ENCODE measurements around the gene WDR27.

WDR27 gene

DNA sequence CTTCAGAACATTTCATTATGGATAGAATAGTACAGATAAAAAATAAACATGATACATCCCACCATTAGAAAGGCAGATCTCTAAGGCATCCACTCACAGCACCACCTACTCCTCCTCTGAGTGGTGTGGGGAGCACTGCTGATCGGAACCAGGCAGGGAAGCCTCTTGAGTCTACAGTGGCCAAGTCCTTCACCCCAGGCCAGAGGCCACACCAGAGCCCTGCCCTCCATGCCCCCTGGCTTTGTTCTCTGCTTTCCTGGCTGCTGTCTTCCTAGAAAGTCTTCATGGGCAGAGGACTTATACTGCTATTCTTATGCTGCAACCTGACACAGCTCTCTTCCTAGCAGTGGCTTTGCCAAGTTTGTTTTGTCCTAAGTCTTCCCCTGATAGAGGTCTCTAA lies 246.4 kb downstream of the WDR27 start:
- Histone ChIP-seq H3K36me3 (ENCODE audit: insufficient read depth, low read length) (no peaks in the 10 kb centered on the region), H3K9me3 (replicated peaks; ENCODE audit: low read length) (no peaks in the 10 kb centered on the region), H3K4me3 (ENCODE audit: low read length) (no peak overlapping the region), H3K4me2 (ENCODE audit: low read length) (no peak overlapping the region), H3K27me3 (ENCODE audit: control insufficient read depth, insufficient read depth, low read length) (no peaks in the 10 kb centered on the region), H3K4me1 (ENCODE audit: control insufficient read depth, insufficient read depth, low read length) (peaks cover 17% of the 10 kb centered on the region), H3K9ac (ENCODE audit: low read depth, low read length) (no peak overlapping the region)

- Histone ChIP-seq H3K27me3 (ENCODE audit: control insufficient read depth, insufficient read depth, low read length) (no peaks in the 10 kb centered on the region), H3K4me3 (ENCODE audit: low read length) (no peak overlapping the region), H3K9me3 (replicated peaks; ENCODE audit: low read length) (no peaks in the 10 kb centered on the region), H3K4me1 (ENCODE audit: control insufficient read depth, insufficient read depth, low read length) (peaks cover 22% of the 10 kb centered on the region), H3K4me2 (ENCODE audit: low read length) (no peak overlapping the region), H3K9ac (ENCODE audit: low read depth, low read length) (no peak overlapping the region), H3K36me3 (ENCODE audit: insufficient read depth, low read length) (no peaks in the 10 kb centered on the region)
These were observed 247.0 kb downstream of the WDR27 start for GRCh38 chr6:169454872-169455204.

DNA sequence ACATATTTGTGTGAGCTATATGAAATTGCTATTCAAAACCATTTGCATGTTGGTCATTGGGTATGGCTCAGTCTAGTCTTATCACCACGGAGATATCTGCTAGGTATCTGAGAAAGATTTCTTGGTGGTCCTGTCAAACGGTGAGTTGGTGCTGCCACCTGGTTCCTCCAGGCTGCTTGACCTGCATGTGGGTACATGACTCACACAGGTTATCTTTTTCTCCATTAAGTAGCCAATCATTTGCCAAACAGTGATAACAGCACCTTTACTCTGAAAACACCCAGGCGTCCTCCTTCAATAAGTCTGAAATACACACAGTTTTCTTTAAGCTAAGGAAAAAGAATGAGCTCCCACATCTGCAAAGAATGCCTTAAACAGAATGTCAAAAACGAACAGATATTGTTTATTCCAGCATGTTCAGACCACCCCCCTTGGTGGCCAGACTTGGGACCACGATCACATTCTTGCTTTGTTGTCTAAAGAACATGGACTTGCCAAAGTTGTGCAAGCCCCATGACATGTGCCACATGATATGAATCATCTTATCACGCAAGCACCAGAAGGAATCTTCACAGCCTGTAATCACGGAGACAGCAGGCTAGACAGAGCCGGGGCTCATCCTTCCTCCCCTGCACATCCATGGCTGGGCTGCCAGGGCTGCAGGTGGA lies 247.5 kb downstream of the WDR27 start:
- Histone ChIP-seq H3K27me3 (ENCODE audit: control insufficient read depth, insufficient read depth, low read length) (no peaks in the 10 kb centered on the region), H3K4me2 (ENCODE audit: low read length) (no peak overlapping the region), H3K4me1 (ENCODE audit: control insufficient read depth, insufficient read depth, low read length) (peaks cover 22% of the 10 kb centered on the region), H3K9me3 (replicated peaks; ENCODE audit: low read length) (no peaks in the 10 kb centered on the region), H3K9ac (ENCODE audit: low read depth, low read length) (no peak overlapping the region), H3K36me3 (ENCODE audit: insufficient read depth, low read length) (no peaks in the 10 kb centered on the region), H3K4me3 (ENCODE audit: low read length) (no peak overlapping the region)

DNA sequence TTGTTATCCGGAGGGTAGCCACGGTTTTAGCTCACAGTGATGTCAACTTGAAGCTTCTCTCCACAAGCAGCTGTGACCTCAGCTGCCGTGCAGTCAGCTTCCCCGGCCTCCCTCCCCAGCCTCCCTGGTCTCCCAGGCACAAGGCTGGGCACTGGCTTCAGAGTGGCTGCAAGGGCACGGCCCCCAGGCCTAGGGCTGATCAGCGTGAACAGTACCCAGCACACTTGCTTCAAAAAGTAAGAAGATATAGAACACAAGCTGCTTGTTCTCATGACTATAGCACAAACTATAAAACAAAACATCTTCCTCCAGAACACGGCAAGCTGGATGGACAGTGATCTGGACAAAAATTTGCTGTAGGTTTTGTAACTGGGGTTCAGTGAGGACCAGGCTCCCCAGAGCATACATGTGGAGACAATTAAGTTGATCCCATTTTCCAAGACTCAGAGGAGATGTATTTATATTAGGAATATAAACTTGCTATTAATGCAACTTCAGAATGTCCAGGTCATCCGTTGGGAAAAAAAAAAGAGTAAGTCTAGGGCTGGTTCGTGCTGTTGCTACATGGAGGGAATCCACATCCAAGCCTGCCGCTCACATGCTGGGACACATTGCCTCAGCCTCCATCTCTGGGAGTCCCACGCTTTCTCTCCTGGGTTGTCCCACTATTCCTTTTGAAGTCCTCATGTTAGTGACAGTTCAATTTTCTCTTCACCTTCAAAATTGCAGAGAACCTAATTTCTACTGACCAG lies 248.8 kb downstream of the WDR27 start:
- H3K27me3 ChIP-seq (ENCODE audit: control insufficient read depth, insufficient read depth, low read length), result no peaks in the 10 kb centered on the region
- H3K36me3 ChIP-seq (ENCODE audit: insufficient read depth, low read length), result no peaks in the 10 kb centered on the region
- H3K4me2 ChIP-seq (ENCODE audit: low read length), result peak overlapping the region; percentile 76
- peak overlapping the region; percentile 67 for H3K4me3 ChIP-seq (ENCODE audit: low read length)
- H3K9me3 ChIP-seq (replicated peaks; ENCODE audit: low read length), result no peaks in the 10 kb centered on the region
- H3K4me1 ChIP-seq (ENCODE audit: control insufficient read depth, insufficient read depth, low read length), result peaks cover 22% of the 10 kb centered on the region
- H3K9ac ChIP-seq (ENCODE audit: low read depth, low read length), result no peak overlapping the region

DNA sequence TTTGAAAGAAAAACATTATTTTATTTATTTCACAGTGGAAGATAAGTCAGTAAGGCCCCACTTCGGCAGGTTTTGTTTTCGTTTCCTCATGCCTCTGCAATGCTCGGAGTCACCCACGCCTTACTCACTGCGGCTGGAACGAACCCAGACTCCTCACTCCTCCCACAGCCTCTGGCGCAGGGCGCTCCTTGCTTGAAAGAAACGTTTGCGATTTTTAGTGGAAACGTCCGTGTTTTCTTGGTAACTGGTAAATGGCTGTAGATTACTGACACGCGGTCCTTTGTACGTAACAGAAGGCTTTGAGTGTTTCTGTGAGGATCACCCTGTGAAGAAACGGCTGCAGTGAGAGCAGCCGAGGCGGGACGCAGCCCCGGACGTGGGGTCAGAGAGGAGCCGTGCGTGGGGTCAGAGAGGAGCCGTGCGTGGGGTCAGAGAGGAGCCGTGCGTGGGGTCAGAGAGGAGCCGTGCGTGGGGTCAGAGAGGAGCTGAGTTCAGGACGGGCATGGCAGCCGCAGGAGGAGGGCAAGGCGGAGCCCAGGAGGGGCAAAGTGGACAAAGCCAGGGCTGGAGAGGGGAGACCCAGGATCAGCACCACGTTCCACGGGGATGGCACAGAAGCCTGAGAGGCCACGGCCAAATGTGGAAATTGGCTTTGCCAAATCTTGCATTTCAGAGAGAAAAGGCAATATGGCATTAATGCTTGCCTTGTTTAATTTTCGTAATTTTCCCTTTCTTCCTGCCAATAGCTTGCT lies 249.5 kb downstream of the WDR27 start:
- Histone ChIP-seq H3K9ac (ENCODE audit: low read depth, low read length) (peak overlapping the region; percentile 79), H3K4me3 (ENCODE audit: low read length) (peak overlapping the region; percentile 67), H3K9me3 (replicated peaks; ENCODE audit: low read length) (no peaks in the 10 kb centered on the region), H3K27me3 (ENCODE audit: control insufficient read depth, insufficient read depth, low read length) (no peaks in the 10 kb centered on the region), H3K4me2 (ENCODE audit: low read length) (peak overlapping the region; percentile 76), H3K4me1 (ENCODE audit: control insufficient read depth, insufficient read depth, low read length) (peaks cover 22% of the 10 kb centered on the region), H3K36me3 (ENCODE audit: insufficient read depth, low read length) (no peaks in the 10 kb centered on the region)

DNA sequence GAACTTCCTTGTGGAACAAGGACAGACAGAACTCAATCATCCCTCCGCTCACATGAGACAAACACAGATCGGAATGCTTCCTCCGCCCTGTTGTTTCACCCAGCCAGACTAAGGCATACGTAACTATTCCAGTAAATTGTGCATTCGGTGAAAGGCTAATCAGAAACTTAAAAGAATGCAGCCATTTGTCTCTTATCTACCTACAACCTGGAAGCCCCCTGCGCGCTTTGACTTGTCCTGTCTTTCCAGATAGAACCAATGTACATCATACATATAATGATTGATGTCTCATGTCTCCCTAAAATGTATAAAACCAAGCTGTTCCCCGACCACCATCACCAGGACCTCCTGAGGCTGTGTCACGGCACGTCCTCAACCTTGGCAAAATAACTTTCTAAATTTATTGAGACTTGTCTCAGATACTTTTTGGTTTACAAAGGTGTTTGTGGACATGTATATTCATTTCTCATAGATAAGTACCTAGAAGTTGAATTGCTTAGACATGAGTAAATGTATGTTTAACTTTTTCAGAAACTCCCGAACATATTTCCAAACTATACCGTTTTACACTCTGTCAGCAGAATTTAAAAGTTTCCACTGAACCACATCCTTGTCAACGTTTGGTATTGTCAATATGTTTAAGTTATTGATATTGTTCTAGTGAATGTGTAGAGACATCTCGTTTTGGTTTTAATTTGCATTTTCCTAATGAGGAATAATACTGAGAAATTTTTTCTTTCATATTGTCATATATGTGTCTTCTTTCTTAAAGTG lies 250.6 kb downstream of the WDR27 start:
- H3K27me3 ChIP-seq (ENCODE audit: control insufficient read depth, insufficient read depth, low read length), result no peaks in the 10 kb centered on the region
- H3K9ac ChIP-seq (ENCODE audit: low read depth, low read length), result peak overlapping the region; percentile 79
- H3K9me3 ChIP-seq (replicated peaks; ENCODE audit: low read length), result no peaks in the 10 kb centered on the region
- peaks cover 22% of the 10 kb centered on the region for H3K4me1 ChIP-seq (ENCODE audit: control insufficient read depth, insufficient read depth, low read length)
- H3K36me3 ChIP-seq (ENCODE audit: insufficient read depth, low read length), result no peaks in the 10 kb centered on the region
- H3K4me3 ChIP-seq (ENCODE audit: low read length), result no peak overlapping the region
- peak overlapping the region; percentile 76 for H3K4me2 ChIP-seq (ENCODE audit: low read length)

DNA sequence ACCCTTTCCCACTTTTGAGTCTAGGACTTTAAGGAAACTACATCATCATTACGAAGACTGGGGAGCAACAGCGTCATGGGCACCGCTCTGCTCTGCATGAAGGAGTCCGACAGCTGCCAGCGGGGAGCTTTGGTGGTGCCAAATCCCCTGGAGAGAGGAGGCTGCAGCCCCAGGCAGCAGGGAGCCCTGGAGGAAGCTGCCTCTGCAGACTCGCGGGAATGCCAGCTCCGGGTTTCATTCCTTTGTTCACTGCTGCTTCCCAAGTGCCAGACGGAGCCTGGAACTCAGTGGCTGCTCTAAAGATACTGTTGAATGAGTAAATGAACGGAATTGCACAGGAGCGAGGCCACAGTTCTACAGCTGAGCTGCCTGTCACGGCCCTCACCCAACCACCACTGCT lies 251.7 kb downstream of the WDR27 start:
- H3K4me1 ChIP-seq (ENCODE audit: control insufficient read depth, insufficient read depth, low read length), result peaks cover 22% of the 10 kb centered on the region
- no peak overlapping the region for H3K9ac ChIP-seq (ENCODE audit: low read depth, low read length)
- H3K36me3 ChIP-seq (ENCODE audit: insufficient read depth, low read length), result no peaks in the 10 kb centered on the region

DNA sequence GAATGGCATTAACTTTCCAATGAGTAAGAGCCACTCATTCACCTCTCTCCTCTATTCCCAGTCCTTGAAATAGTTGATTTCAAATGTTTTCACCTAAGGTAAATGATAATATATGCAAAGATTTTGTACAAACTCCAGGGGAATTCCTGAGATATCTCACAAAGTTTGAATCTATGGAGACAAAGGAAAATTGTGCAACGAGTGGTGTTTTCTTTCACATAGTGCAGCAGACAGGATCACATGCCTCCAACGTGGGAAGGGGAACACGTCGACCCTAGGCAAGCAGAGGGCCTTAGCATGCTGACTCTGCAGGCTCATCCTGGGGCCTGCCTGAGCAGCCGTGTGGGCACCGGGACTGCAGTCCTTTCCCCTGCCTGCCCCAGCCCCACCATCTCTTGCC lies 252.6 kb downstream of the WDR27 start:
- no peaks in the 10 kb centered on the region for H3K9me3 ChIP-seq (replicated peaks; ENCODE audit: low read length)
- H3K36me3 ChIP-seq (ENCODE audit: insufficient read depth, low read length), result no peaks in the 10 kb centered on the region
- H3K27me3 ChIP-seq (ENCODE audit: control insufficient read depth, insufficient read depth, low read length), result no peaks in the 10 kb centered on the region
- no peak overlapping the region for H3K9ac ChIP-seq (ENCODE audit: low read depth, low read length)
- H3K4me3 ChIP-seq (ENCODE audit: low read length), result no peak overlapping the region
- no peak overlapping the region for H3K4me2 ChIP-seq (ENCODE audit: low read length)
- H3K4me1 ChIP-seq (ENCODE audit: control insufficient read depth, insufficient read depth, low read length), result peaks cover 22% of the 10 kb centered on the region

More for the DNA sequence above, 251.7 kb downstream of the WDR27 start:
- H3K4me3 ChIP-seq (ENCODE audit: low read length), result peak overlapping the region; percentile 23
- H3K4me2 ChIP-seq (ENCODE audit: low read length), result peak overlapping the region; percentile 45
- no peaks in the 10 kb centered on the region for H3K9me3 ChIP-seq (replicated peaks; ENCODE audit: low read length)
- H3K27me3 ChIP-seq (ENCODE audit: control insufficient read depth, insufficient read depth, low read length), result no peaks in the 10 kb centered on the region

- Histone ChIP-seq H3K4me1 (ENCODE audit: control insufficient read depth, insufficient read depth, low read length) (peaks cover 8% of the 10 kb centered on the region), H3K9ac (ENCODE audit: low read depth, low read length) (no peak overlapping the region), H3K4me2 (ENCODE audit: low read length) (no peak overlapping the region), H3K36me3 (ENCODE audit: insufficient read depth, low read length) (no peaks in the 10 kb centered on the region), H3K4me3 (ENCODE audit: low read length) (no peak overlapping the region), H3K27me3 (ENCODE audit: control insufficient read depth, insufficient read depth, low read length) (no peaks in the 10 kb centered on the region), H3K9me3 (replicated peaks; ENCODE audit: low read length) (no peaks in the 10 kb centered on the region)
These were observed 255.9 kb downstream of the WDR27 start for GRCh38 chr6:169445661-169446581.

DNA sequence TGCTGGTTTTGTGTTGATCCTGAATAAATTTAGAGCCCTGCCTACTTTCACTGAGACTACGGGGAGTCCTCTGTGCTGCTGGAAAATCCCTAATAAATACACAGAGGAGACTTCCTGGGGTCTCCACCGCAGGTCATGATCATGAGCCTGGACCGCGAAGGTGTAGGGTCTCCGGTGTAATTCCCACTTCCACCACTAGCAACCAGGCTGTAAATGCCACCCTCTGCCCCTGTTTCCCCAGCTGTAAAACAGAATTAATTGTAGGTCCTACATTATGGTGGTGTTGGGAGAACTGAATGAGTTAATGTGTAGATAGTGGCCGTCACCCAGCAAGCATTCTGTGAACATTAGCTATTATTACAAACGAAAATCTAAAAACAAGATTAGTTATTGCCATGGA lies 256.6 kb downstream of the WDR27 start:
- peaks cover 3% of the 10 kb centered on the region for H3K4me1 ChIP-seq (ENCODE audit: control insufficient read depth, insufficient read depth, low read length)
- H3K9me3 ChIP-seq (replicated peaks; ENCODE audit: low read length), result no peaks in the 10 kb centered on the region
- H3K9ac ChIP-seq (ENCODE audit: low read depth, low read length), result no peak overlapping the region
- H3K4me3 ChIP-seq (ENCODE audit: low read length), result no peak overlapping the region
- H3K36me3 ChIP-seq (ENCODE audit: insufficient read depth, low read length), result no peaks in the 10 kb centered on the region
- no peaks in the 10 kb centered on the region for H3K27me3 ChIP-seq (ENCODE audit: control insufficient read depth, insufficient read depth, low read length)
- H3K4me2 ChIP-seq (ENCODE audit: low read length), result no peak overlapping the region

Data from skeletal muscle satellite cell (primary cell).